Fibroblast of skin of scalp (primary cell): ENCODE measurements around the gene HRAS.

Experiments
- DNase-seq: peaks from one replicate; pipeline ENCODE4 v3.0.0-alpha.2; 2013

HRAS gene

DNA sequence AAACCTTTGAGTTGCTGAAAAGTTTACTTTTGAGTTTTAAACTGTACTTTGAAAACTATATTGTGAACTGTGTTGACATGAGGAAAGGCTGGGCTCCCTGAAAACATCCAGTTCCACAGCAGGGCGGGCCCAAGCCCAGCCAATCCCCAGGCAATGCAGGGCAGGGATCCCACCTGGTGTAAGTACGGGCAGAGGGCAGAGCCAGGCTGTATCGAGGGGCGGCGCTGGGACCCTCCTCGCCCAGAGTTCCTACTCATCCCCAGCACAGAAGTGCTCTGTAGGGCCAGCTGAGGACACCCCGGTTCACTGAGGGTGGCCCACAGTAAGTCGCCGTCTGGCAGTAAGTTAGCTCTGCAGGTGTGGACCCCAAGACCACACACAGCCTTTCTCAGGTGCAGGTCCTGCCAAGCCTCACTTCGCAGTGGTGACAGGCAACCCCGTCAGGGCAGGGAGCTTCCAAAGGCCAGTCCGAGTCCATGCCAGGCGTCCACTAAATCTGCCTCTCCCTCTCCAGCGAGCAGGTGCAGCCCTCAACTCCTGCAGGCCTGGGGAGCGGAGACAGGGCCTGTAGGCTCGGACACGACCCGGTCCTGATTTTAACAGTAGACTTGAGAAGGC, 31.7 kb upstream of the HRAS start:
- DNase-seq, result no peak

DNA sequence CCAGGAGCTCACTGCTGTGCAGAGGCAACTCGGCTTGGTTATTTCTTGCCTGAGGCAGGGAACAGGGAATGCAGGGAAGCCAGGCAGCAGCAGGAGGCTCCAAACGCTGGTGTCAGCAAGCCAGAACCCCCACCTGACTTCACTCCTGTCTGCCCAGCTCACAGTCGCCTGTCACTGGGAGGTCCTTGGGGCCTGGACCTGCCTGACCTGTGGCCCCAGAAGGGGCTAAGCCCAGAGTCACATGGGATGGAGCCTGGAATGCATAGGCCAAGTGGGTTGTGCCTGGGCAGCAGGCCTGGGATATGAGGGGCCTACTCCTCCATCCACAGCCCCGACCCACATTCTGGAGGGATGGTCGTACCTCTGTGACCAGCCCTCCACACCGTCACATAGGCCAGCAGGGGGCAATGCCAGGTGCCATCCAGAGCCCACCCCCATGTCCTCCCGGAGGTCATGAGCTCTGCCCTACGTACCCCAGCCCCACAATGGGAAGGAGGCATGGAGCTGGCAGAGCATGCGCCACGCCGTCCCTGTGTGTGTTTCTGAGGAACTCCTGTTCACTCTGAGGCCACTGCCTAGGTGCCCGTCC, 30.6 kb upstream of the HRAS start:
- no peak for DNase-seq

- no peak for DNase-seq
Measured at GRCh38 chr11:563812-564578, 28.6 kb upstream of the HRAS start.

DNA sequence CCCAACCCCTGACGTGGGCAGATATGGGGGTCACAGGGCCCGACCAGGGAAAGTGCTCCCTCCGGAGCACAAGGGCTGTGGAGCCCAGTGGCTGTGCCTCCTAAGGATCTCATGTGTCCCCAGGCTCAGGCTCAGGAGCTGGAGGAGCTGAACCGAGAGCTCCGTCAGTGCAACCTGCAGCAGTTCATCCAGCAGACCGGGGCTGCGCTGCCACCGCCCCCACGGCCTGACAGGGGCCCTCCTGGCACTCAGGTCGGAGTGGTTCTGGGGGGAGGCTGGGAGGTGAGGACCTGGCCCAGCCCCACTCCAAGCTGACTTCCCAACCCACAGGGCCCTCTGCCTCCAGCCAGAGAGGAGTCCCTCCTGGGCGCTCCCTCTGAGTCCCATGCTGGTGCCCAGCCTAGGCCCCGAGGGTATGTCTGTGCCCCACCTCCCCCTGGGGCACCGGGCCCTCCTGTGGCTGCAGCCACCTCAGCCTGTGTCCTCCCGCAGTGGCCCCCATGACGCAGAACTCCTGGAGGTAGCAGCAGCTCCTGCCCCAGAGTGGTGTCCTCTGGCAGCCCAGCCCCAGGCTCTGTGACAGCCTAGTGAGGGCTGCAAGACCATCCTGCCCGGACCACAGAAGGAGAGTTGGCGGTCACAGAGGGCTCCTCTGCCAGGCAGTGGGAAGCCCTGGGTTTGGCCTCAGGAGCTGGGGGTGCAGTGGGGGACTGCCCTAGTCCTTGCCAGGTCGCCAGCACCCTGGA, 27.9 kb upstream of the HRAS start:
- DNase-seq, result no peak

DNA sequence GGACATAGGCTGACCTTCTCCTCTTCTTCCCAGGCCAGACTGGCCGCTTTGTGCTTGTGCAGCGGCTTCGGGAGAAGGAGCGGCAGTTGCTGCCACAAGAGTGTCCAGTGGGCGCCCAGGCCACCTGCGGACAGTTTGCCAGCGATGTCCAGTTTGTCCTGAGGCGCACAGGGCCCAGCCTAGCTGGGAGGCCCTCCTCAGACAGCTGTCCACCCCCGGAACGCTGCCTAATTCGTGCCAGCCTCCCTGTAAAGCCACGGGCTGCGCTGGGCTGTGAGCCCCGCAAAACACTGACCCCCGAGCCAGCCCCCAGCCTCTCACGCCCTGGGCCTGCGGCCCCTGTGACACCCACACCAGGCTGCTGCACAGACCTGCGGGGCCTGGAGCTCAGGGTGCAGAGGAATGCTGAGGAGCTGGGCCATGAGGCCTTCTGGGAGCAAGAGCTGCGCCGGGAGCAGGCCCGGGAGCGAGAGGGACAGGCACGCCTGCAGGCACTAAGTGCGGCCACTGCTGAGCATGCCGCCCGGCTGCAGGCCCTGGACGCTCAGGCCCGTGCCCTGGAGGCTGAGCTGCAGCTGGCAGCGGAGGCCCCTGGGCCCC, 26.8 kb upstream of the HRAS start:
- no peak for DNase-seq

GRCh38 chr11:561148-562003, 26.0 kb upstream of the HRAS start:
- DNase-seq, result peak; percentile 38

DNA sequence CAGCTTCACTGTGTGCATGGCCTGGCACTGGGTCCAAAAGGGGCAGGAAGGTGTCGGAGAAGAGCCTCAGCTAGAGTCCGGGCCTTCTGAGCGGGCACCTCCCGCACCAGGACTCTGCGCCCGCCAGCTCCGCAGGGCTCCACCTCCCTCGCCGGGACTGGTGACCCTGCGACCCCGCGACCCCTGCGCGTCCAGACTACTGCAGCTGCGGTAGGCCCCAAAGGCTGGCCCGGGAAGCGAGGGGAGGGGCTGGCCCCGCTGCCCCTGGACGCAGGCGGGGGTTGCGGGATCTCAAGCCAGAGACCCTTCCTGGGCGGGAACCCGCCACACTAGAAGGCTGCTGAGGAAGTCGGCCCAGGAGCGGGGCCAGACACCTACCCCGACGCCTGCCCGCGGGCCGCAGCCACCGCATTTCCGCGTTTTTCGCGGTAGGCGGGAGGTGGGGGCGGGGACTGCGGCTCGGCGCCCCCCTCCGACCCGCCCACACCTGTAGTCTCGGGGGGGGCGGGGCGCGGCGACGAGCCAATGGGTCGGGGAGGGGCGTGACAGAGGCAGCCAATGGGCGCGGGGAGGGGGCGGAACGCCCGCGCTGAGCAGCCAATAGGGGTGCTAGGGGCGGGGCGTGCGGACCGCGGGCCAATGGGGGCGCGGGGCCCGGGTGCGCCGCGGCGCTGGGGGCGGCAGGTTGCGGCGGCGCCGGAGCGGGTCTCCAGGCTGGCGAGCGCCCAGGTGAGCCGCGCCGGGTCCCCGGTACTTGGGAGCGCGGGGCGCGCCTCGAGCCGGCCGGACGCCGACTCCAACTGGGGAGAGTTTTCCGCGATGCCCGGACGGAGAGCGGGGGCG, 25.1 kb upstream of the HRAS start, which contains the start of the genes LMNTD2 and RASSF7:
LMNTD2 (minus strand) TSS at position 434 of the 843 bp plus-strand sequence; CDS start at position 412, 22 bp downstream.
RASSF7 (plus strand) TSS at position 666 of the 843 bp plus-strand sequence. CDS start 799 bp downstream, outside the sequence.
- DNase-seq, result peak; percentile 83

GRCh38 chr11:559712-560304, 24.4 kb upstream of the HRAS start:
- no peak for DNase-seq

DNA sequence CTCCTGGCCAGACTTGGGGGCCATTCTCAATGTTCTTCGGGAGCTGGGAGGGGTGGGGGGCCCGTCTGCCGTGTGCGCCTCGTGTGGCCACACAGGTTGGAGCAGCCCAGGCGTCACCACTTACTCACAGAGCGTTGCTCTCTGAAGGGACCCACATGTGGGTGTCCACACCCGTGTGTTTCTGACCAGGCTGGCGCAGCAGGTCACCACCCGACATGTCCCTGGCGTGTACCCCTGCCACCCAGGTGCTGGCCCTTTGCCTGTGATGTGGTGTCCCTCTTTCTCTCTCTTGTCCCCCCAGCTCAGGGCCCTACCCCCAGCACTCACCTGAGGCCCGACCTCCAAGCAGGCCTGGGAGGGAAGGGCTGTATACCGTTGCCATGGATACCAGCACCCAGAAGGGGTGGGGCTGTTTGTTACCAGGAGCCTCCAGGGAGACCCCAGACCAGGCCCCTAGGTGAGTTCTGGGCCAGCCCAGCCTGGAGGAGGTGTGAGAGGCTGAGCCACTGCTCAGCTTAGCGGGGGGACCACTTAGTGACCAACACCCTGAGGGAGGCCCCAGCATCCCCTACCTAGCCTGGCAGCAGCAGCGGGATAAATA, 23.7 kb upstream of the HRAS start:
- no peak for DNase-seq

- no peak for DNase-seq
Measured at GRCh38 chr11:558503-558902, 23.1 kb upstream of the HRAS start.

- DNase-seq, result no peak
Measured at GRCh38 chr11:557328-558132, 22.2 kb upstream of the HRAS start.

- no peak for DNase-seq
Measured at GRCh38 chr11:556662-557256, 21.4 kb upstream of the HRAS start.

- DNase-seq, result no peak
Measured at GRCh38 chr11:555780-556661, 20.6 kb upstream of the HRAS start.

DNA sequence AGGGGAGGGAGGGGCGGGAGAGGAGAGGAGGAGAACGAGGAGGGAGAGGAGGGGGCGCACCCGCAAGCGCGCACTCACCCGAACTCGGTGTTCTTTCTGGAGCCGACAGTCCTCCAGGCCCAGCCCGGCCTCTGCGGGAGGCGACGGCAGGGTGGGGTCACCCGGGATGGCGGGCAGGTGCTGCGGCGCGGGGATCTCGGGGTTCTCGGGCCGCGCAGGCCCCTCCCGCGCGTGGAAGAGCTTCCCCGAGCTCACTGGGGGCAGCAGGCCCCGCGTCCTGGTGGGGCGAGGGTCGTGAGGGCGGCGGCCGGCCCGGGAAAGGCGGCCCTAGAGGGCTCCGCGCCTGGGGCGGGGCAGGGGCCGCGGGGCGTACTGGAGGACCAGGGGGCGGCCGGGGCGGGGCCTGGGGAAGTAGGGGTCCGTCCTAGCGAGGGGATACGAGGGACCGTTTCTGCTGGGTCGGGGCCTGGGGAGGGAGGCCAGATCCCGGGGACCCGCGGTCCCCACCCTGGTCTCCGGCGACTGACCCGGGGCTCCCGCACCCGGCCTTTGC, 19.9 kb upstream of the HRAS start:
- no peak for DNase-seq

- no peak for DNase-seq
Measured at GRCh38 chr11:554428-555226, 19.3 kb upstream of the HRAS start.

DNA sequence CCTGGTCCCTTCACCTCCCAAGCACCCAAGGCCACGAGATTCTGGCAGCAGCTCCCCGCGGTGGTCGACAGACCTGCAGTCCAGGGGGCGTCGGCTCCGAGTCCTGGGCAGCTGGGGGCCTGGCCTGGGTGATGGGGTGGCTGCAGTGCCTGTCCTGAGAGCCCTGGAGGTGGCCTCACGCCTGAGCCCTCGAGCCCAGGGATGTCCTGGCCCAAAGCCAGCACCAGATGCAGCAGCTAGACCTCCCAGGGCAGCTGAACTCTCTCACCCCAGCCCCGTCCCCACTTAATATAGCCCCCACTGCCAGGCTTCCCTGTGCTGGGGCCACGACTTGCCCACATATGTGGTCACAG, 18.6 kb upstream of the HRAS start:
- no peak for DNase-seq
